ENCODE results near the gene DOCK4. TPM values are rescaled to one million over a fixed set of nuclear protein-coding genes. Genes with fewer than 3 reads are reported as not detected.
A peak's percentile ranks its signal among the peaks of the same experiment; 100 is the strongest.

Gene DOCK4
- total and polyA plus RNA-seq, 2 of the 8 experiments (the other 6 are each of a cell fraction or from before 2014, with no cell fraction given) = 5.1 to 23.6 TPM

DNA sequence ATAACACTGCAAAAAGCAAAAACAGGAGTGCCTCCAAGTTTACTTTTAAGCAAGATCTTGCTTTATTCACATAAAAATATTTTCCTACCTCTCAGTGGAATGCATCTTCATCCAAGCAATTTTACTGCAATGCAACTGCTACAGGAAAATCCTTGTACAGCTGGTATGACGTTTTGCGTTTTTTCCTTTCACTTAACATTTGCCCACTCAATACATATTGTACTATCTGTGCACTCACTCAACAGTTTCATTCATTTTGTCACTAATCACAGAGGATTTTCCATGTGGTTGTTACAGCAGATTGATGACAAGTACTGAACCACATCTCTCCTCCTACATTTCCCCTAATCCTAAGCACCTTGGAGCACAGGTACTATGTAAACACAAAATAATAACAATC, 421.9 kb downstream of the DOCK4 start:
- Histone ChIP-seq H3K27ac (ENCODE audit: low read depth, low read length) (no peak overlapping the region), H3K36me3 (ENCODE audit: control insufficient read depth in 2 of 4, insufficient read depth in 4 of 4, low read length in 3 of 4) (no peaks in the 10 kb centered on the region), H2BK15ac (ENCODE audit: low read length) (no peak overlapping the region), H2AFZ (ENCODE audit: low read length) (no peak overlapping the region), H3K79me2 (ENCODE audit: control insufficient read depth in 1 of 2, insufficient read depth in 2 of 2, low read length in 2 of 2) (no peaks in the 10 kb centered on the region), H3K23ac (ENCODE audit: insufficient read length) (no peak overlapping the region), H4K5ac (ENCODE audit: insufficient read length, low read depth, low read length) (no peak overlapping the region), H3K4me1 (replicated peaks in 1 of 4; ENCODE audit: control insufficient read depth in 3 of 4, insufficient read depth in 4 of 4, low read length in 3 of 4) (peaks cover 0 to 10% (median 3%) of the 10 kb centered on the region in 4 experiments; a peak in 5 of 7 replicates), H4K8ac (ENCODE audit: extremely low read depth, insufficient read depth, low read length) (no peak overlapping the region), H3K56ac (replicated peaks; ENCODE audit: insufficient read length, low read depth, low read length) (no peak overlapping the region), H4K91ac (replicated peaks; ENCODE audit: insufficient read length, low read length) (no peak overlapping the region), H2BK120ac (replicated peaks; ENCODE audit: low read depth, low read length) (peak overlapping the region; percentile 29), H4K20me1 (replicated peaks in 1 of 2; ENCODE audit: control insufficient read depth in 1 of 2, insufficient read depth in 2 of 2, low read length in 2 of 2) (no peaks in the 10 kb centered on the region), H3K27me3 (replicated peaks in 1 of 4; ENCODE audit: control insufficient read depth in 3 of 4, extremely low read depth in 1 of 4, insufficient read depth in 3 of 4, low read length in 3 of 4) (no peaks in the 10 kb centered on the region), H2BK20ac (ENCODE audit: low read length) (no peak overlapping the region), H2BK5ac (ENCODE audit: low read depth, low read length) (no peak overlapping the region), H3K79me1 (ENCODE audit: low read depth, low read length) (no peaks in the 10 kb centered on the region), H3K9me3 (ENCODE audit: insufficient read depth in 2 of 2, low read depth in 1 of 2, low read length in 1 of 2) (no peaks in the 10 kb centered on the region), H3K18ac (ENCODE audit: extremely low read depth, low read length) (no peak overlapping the region), H2BK12ac (ENCODE audit: low read depth, low read length) (no peak overlapping the region), H2AK5ac (ENCODE audit: low read depth, low read length) (no peak overlapping the region), H3K4ac (replicated peaks; ENCODE audit: insufficient read length, low read depth, low read length) (no peak overlapping the region), H3K23me2 (ENCODE audit: low read depth, low read length) (no peaks in the 10 kb centered on the region), H3K9ac (replicated peaks in 1 of 4; ENCODE audit: extremely low read depth in 1 of 4, low read depth in 3 of 4, low read length in 3 of 4) (no peak overlapping the region), H3K4me3 (ENCODE audit: extremely low read depth in 1 of 4, insufficient read depth in 2 of 4, low read depth in 3 of 4, low read length in 4 of 4) (no peak overlapping the region), H3K14ac (ENCODE audit: insufficient read length) (no peak overlapping the region), H3K4me2 (ENCODE audit: insufficient read depth in 1 of 2, low read depth in 2 of 2, low read length in 2 of 2) (no peak overlapping the region)
- FAIRE-seq (no peak), DNase-seq (ENCODE audit: low read depth in 1 of 2, low spot score in 2 of 2) (no peak)
- POLR2A ChIA-PET (ENCODE audit: partially characterized antibody) = no interaction called here
- 89% methylated on average over 2 of the region's 2 CpGs; no CpG with 5 or more reads in 1 of the 2 experiments for WGBS, 2 experiments (ENCODE audit: extremely low coverage in 1 of 2, insufficient coverage in 1 of 2, insufficient read length in 1 of 2, insufficient replicate concordance in 2 of 2, low coverage in 1 of 2, low lambda C conversion rate in 2 of 2, missing lambda C conversion rate in 1 of 2)
- CTCF ChIA-PET (ENCODE audit: partially characterized antibody) = interaction anchor here (1.2 to 6.6 kb wide), 2 partner anchors 30 to 71 kb away, joined by 4 to 21 read pairs; no protein-coding TSS in a partner anchor
- no peak for TF ChIP-seq BCL11A (IDR thresholded peaks at IDR 0.05; ENCODE audit: low read depth in 2 of 2, low read length in 2 of 2)
- TF ChIP-seq BRCA1 (IDR thresholded peaks at IDR 0.05; ENCODE audit: low read depth, low read length) = no peak
- no peak for TF ChIP-seq JUND (IDR thresholded peaks at IDR 0.05; ENCODE audit: low read length)
- TF ChIP-seq TAF1 (IDR thresholded peaks at IDR 0.05; ENCODE audit: low read depth, low read length) = no peak
- no peak for TF ChIP-seq SIN3A (conservative IDR thresholded peaks at IDR 0.05 in 1 of 2, IDR thresholded peaks at IDR 0.05 in 1 of 2; ENCODE audit: low read depth in 1 of 2, low read length in 2 of 2)
- TF ChIP-seq, protein P1, sequence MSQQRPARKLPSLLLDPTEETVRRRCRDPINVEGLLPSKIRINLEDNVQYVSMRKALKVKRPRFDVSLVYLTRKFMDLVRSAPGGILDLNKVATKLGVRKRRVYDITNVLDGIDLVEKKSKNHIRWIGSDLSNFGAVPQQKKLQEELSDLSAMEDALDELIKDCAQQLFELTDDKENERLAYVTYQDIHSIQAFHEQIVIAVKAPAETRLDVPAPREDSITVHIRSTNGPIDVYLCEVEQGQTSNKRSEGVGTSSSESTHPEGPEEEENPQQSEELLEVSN (IDR thresholded peaks at IDR 0.05) = no peak
- TF ChIP-seq POU5F1 (IDR thresholded peaks at IDR 0.05; ENCODE audit: low read depth, low read length) = no peak
- TF ChIP-seq CHD2 (IDR thresholded peaks at IDR 0.05; ENCODE audit: low read length) = no peak

Data from H1 (cell line).